ENCODE results near the gene APBB2.

Gene APBB2

DNA sequence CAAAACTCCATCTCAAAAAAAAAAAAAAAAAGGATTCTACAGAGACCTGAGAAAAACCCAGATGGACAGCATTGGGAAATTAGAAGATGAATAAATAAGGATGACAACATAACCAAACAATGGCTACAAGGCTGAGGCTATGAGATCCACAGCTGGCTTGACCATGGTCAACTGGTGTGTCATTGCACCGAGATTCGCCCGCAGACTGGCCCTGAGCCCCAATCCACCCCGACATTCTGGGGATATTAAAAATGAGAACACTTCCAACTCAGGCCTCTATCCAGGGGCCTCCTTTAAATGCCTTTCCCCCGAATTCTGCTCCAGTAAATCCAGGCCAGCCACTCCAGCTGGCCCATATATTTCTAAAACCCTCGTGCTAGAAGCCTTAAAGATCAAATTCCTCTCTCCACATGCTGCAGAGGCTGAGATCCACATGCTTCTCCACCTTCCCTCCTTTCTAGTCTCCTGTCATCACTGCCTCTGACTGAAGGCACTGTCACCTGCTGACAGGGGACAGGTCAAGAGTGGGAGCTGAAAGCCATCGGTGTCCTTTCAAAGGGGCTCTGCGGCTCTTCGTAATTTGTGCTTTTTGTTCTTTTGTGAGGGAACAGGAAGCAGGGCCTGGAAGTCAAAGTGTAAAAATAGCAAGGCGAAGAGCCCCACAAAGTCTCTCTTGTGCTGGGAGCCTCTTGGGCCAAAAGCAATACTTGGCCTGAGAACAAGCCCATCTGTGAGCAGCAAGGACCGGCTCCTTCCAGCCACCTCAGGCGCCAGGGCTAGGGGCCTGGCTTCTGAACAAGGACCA is 260.9 kb downstream of the APBB2 start:
- Histone ChIP-seq H3K36me3 (no peaks in the 10 kb centered on the region), H3K27me3 (no peaks in the 10 kb centered on the region), H3K27ac (no peak overlapping the region), H3K4me1 (ENCODE audit: control insufficient read depth in 1 of 2, insufficient read depth in 1 of 2, low read depth in 1 of 2, low read length in 1 of 2) (no peaks in the 10 kb centered on the region), H3K4me3 (ENCODE audit: low read depth in 1 of 2, low read length in 1 of 2) (no peak overlapping the region), H3K9me3 (no peaks in the 10 kb centered on the region)
- TF ChIP-seq, protein P1, sequence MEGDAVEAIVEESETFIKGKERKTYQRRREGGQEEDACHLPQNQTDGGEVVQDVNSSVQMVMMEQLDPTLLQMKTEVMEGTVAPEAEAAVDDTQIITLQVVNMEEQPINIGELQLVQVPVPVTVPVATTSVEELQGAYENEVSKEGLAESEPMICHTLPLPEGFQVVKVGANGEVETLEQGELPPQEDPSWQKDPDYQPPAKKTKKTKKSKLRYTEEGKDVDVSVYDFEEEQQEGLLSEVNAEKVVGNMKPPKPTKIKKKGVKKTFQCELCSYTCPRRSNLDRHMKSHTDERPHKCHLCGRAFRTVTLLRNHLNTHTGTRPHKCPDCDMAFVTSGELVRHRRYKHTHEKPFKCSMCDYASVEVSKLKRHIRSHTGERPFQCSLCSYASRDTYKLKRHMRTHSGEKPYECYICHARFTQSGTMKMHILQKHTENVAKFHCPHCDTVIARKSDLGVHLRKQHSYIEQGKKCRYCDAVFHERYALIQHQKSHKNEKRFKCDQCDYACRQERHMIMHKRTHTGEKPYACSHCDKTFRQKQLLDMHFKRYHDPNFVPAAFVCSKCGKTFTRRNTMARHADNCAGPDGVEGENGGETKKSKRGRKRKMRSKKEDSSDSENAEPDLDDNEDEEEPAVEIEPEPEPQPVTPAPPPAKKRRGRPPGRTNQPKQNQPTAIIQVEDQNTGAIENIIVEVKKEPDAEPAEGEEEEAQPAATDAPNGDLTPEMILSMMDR (IDR thresholded peaks at IDR 0.05) = no peak

- Histone ChIP-seq H3K27ac (no peak overlapping the region), H3K4me1 (ENCODE audit: control insufficient read depth in 1 of 2, insufficient read depth in 1 of 2, low read depth in 1 of 2, low read length in 1 of 2) (no peaks in the 10 kb centered on the region), H3K36me3 (no peaks in the 10 kb centered on the region), H3K27me3 (no peaks in the 10 kb centered on the region), H3K9me3 (no peaks in the 10 kb centered on the region), H3K4me3 (ENCODE audit: low read depth in 1 of 2, low read length in 1 of 2) (no peak overlapping the region)
- TF ChIP-seq, protein P1 (IDR thresholded peaks at IDR 0.05) = no peak
Measured at GRCh38 chr4:40952672-40953071, 261.7 kb downstream of the APBB2 start.

DNA sequence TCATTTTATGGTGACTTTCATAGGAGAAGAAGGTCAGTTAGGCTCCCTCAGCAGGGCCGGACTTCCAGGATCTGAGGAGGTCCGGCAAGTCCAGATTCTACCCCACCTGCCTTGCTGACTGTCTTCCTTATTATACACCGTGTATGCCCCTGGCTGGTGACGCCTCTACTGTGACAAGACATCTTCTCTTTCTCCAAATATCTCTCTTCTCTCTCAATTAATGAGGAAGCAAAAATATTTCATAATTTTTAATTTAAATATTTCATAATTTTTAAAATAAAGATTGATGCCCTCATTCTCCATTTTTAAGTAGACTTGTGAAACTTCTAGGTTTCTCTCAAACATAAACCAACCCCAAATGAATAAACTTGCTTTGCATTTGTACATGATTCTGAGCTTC is 262.1 kb downstream of the APBB2 start:
- Histone ChIP-seq H3K4me3 (ENCODE audit: low read depth in 1 of 2, low read length in 1 of 2) (no peak overlapping the region), H3K4me1 (ENCODE audit: control insufficient read depth in 1 of 2, insufficient read depth in 1 of 2, low read depth in 1 of 2, low read length in 1 of 2) (no peaks in the 10 kb centered on the region), H3K36me3 (no peaks in the 10 kb centered on the region), H3K27ac (no peak overlapping the region), H3K27me3 (no peaks in the 10 kb centered on the region), H3K9me3 (no peaks in the 10 kb centered on the region)
- TF ChIP-seq, protein P1 (IDR thresholded peaks at IDR 0.05) = no peak

- TF ChIP-seq, protein P1 (IDR thresholded peaks at IDR 0.05) = no peak
- no peaks in the 10 kb centered on the region for H3K9me3 ChIP-seq
- H3K27ac ChIP-seq = no peak overlapping the region
- no peaks in the 10 kb centered on the region for H3K27me3 ChIP-seq
- H3K4me1 ChIP-seq (ENCODE audit: control insufficient read depth in 1 of 2, insufficient read depth in 1 of 2, low read depth in 1 of 2, low read length in 1 of 2) = no peaks in the 10 kb centered on the region
- no peak overlapping the region for H3K4me3 ChIP-seq (ENCODE audit: low read depth in 1 of 2, low read length in 1 of 2)
- H3K36me3 ChIP-seq = no peaks in the 10 kb centered on the region
Measured at GRCh38 chr4:40951026-40951425, 263.3 kb downstream of the APBB2 start.

GRCh38 chr4:40949358-40950100 is 264.8 kb downstream of the APBB2 start:
- Histone ChIP-seq H3K27ac (no peak overlapping the region), H3K4me3 (ENCODE audit: low read depth in 1 of 2, low read length in 1 of 2) (no peak overlapping the region), H3K4me1 (ENCODE audit: control insufficient read depth in 1 of 2, insufficient read depth in 1 of 2, low read depth in 1 of 2, low read length in 1 of 2) (no peaks in the 10 kb centered on the region), H3K27me3 (no peaks in the 10 kb centered on the region), H3K36me3 (no peaks in the 10 kb centered on the region), H3K9me3 (no peaks in the 10 kb centered on the region)
- TF ChIP-seq, protein P1 (IDR thresholded peaks at IDR 0.05) = no peak

Data from neutrophil (primary cell).